NB4 (cell line): ENCODE measurements around the gene PHKA1.

ENCODE experiments used
- CTCF ChIP-seq: IDR thresholded peaks from one replicate; pipeline ENCODE4 v1.5.1; 2012; ENCODE audit warnings: low read depth, low read length
- POLR2A ChIP-seq: IDR thresholded peaks from 2 replicates; pipeline ENCODE4 v1.6.1; 2011; ENCODE audit warnings: mild to moderate bottlenecking; ENCODE audit not compliant: insufficient read length; ENCODE audit errors: extremely low read depth

- TF ChIP-seq CTCF (no peak), POLR2A (peak; percentile 28)
These were observed 141.6 kb downstream of the PHKA1 start, which contains the start of gene HDAC8 for GRCh38 chrX:72572248-72573157.
